Prostate gland (tissue), 2 donors: ENCODE measurements around the gene NMNAT1. TPM values are rescaled to one million over a fixed set of nuclear protein-coding genes. Genes with fewer than 3 reads are reported as not detected.

Experiments used
- DNase-seq: peaks from one replicate; pipeline ENCODE4 v3.0.0-alpha.2; 2019; ENCODE audit warnings: low spot score
- H3K27ac ChIP-seq, 2 donors: fragments of 200-600 bp; sonication (generic); 2 replicates each; pipeline ENCODE4 v1.5.1; 2017 to 2019
- H3K27me3 ChIP-seq: fragments of 200-600 bp; sonication (generic); replicated peaks from 2 replicates; pipeline ENCODE4 v1.5.1; 2019; ENCODE audit not compliant: insufficient read depth
- H3K36me3 ChIP-seq, 2 donors: fragments of 200-600 bp; sonication (generic); 1 replicate in 1 of 2; 2 replicates in 1 of 2; pipeline versions ENCODE4 v1.5.1 to v1.8.1; 2017 to 2019
- H3K4me1 ChIP-seq: fragments of 200-600 bp; sonication (generic); replicated peaks from 2 replicates; pipeline ENCODE4 v1.5.1; 2019
- H3K4me3 ChIP-seq, 2 donors: fragments of 200-600 bp; sonication (generic); 2 replicates each; pipeline ENCODE4 v1.5.1; 2017 to 2019
- H3K9me3 ChIP-seq: fragments of 200-600 bp; sonication (generic); 2 replicates; pipeline ENCODE4 v1.5.1; 2017
- POLR2A ChIP-seq: fragments of 450-650 bp; IDR thresholded peaks from one replicate; pipeline ENCODE4 v1.6.1; 2016; ENCODE audit warnings: antibody characterized with exemption, mild to moderate bottlenecking
- POLR2AphosphoS5 ChIP-seq: sonication (generic); formaldehyde crosslinking; IDR thresholded peaks from one replicate; pipeline ENCODE4 v1.6.1; 2017; ENCODE audit warnings: antibody characterized with exemption
- WGBS: methylation state at CpG from one replicate; pipeline ENCODE4 v1.1.5; 2018; 5-methylcytosine and 5-hydroxymethylcytosine counted together
- intact Hi-C: fragments of 100-400 bp; cut with DNase I; formaldehyde crosslinking; loops from one replicate; pipeline ENCODE4 v1.14.2; 2022
- total RNA-seq, 2 donors: library from RNA; depleted of rRNA; stranded (reverse); fragments of >200 nt; gene quantifications; one replicate each; pipeline ENCODE4 v1.1.0, GENCODE V29; 2016
- TF ChIP-seq, protein P1 (sequence below), 4 experiments: fragments of 200-600 bp in 2 of 4; fragments of 450-650 bp in 2 of 4; sonication (generic) in 2 of 4; IDR thresholded peaks; 1 replicate in 3 of 4; 2 replicates in 1 of 4; pipeline ENCODE4 v1.5.1; 2016 to 2019; ENCODE audit warnings: antibody characterized with exemption in 4 of 4, mild to moderate bottlenecking in 2 of 4, moderate library complexity in 2 of 4

NMNAT1 gene
- total RNA-seq, 2 donors from 2014 or later, result 7.2 to 8.7 TPM

DNA sequence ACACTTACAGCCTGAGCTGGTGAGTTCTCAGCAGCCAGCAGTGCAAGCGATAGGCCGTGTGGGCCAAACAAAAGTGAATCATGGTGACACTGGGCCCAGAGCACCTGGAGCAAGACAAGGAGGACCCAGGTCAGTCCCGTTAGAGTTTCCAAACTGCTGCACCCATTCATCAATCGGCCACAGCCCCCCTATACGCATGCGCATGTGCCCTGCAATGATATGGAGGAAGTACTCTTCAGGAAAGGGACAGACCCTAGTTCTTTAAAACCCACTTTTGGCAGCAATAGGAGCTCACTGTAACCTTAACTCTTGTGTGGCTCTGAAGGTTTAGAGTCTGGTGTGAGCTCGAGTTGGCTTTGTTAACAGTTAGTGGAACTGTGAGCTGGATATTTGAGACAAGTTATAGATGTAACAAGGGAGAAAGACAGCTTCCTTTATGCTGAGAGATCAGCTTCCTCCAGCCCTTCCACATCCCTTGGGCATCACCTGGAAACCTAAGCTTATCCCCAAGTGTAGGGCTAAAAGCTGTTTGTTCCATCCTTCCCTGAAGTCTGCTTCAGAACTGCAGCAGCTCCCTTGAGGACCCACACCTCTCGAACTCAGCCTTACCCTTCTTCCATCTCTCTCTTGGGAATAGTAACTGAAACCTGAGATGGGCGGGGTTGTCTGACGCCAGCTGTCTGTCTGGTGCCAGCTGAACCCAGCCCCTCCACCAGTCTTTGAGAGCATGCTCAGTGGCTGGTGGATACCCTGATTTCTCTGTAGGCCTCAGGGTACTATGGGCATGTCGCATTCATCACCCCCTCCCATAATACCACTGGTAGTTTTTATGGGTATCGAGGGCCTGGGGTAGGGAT lies 17.7 kb downstream of the NMNAT1 start:
- Histone ChIP-seq H3K27me3 (no peaks in the 10 kb centered on the region), H3K4me1 (no peaks in the 10 kb centered on the region), H3K9me3 (no peaks in the 10 kb centered on the region), H3K4me3 (no peak overlapping the region), H3K27ac (no peak overlapping the region), H3K36me3 (no peaks in the 10 kb centered on the region)
- TF ChIP-seq POLR2A, result no peak
- TF ChIP-seq POLR2AphosphoS5, result no peak
- TF ChIP-seq, protein P1, sequence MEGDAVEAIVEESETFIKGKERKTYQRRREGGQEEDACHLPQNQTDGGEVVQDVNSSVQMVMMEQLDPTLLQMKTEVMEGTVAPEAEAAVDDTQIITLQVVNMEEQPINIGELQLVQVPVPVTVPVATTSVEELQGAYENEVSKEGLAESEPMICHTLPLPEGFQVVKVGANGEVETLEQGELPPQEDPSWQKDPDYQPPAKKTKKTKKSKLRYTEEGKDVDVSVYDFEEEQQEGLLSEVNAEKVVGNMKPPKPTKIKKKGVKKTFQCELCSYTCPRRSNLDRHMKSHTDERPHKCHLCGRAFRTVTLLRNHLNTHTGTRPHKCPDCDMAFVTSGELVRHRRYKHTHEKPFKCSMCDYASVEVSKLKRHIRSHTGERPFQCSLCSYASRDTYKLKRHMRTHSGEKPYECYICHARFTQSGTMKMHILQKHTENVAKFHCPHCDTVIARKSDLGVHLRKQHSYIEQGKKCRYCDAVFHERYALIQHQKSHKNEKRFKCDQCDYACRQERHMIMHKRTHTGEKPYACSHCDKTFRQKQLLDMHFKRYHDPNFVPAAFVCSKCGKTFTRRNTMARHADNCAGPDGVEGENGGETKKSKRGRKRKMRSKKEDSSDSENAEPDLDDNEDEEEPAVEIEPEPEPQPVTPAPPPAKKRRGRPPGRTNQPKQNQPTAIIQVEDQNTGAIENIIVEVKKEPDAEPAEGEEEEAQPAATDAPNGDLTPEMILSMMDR (IDR thresholded peaks at IDR 0.05), result no peak
- DNase-seq, result no peak
- intact Hi-C loops, result no loop called here
- WGBS, result 67% methylated on average over 12 of the region's 12 CpGs

- WGBS, result 91% methylated on average over 5 of the region's 5 CpGs
- TF ChIP-seq POLR2A (no peak), POLR2AphosphoS5 (no peak)
- TF ChIP-seq, protein P1 (IDR thresholded peaks at IDR 0.05), result no peak
- Histone ChIP-seq H3K9me3 (no peaks in the 10 kb centered on the region), H3K4me3 (no peak overlapping the region), H3K4me1 (no peaks in the 10 kb centered on the region), H3K27ac (no peak overlapping the region), H3K27me3 (no peaks in the 10 kb centered on the region), H3K36me3 (no peaks in the 10 kb centered on the region)
- intact Hi-C loops, result no loop called here
- DNase-seq, result no peak
Measured at GRCh38 chr1:9984253-9984652, 41.0 kb downstream of the NMNAT1 start.

- 36% methylated on average over 6 of the region's 6 CpGs for WGBS
- Histone ChIP-seq H3K36me3 (no peaks in the 10 kb centered on the region), H3K27ac (no peak overlapping the region), H3K4me3 (no peak overlapping the region), H3K9me3 (no peaks in the 10 kb centered on the region), H3K27me3 (no peaks in the 10 kb centered on the region), H3K4me1 (no peaks in the 10 kb centered on the region)
- TF ChIP-seq POLR2A (no peak), POLR2AphosphoS5 (no peak)
- TF ChIP-seq, protein P1 (IDR thresholded peaks at IDR 0.05), result no peak
- intact Hi-C loops, result no loop called here
- no peak for DNase-seq
Measured at GRCh38 chr1:9985001-9985400, 41.7 kb downstream of the NMNAT1 start.

DNA sequence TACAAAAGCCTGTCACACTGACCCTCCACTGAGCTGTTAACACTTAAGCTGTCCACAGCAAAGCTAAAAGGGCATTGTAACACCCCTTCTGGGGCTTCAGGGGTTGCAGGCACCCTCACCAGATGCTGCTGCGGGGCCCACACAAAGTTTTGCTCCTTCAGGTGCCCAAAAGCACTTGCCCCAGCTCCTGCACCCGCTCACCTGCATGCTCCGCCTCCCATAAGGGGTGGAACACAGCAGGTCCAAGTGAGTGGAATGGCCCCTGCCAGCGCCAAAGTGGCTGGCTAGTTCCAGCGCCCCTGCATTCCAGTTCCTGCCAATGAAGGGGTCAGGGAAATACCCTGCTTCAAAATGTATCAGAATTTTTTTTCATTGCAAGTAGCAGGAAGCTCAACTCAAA lies 46.5 kb downstream of the NMNAT1 start:
- H3K9me3 ChIP-seq, result no peaks in the 10 kb centered on the region
- intact Hi-C loops, result no loop called here
- no peak overlapping the region for H3K4me3 ChIP-seq
- no peaks in the 10 kb centered on the region for H3K36me3 ChIP-seq
- no peak overlapping the region for H3K27ac ChIP-seq
- TF ChIP-seq POLR2A (no peak), POLR2AphosphoS5 (no peak)
- TF ChIP-seq, protein P1 (IDR thresholded peaks at IDR 0.05), result no peak
- WGBS, result 93% methylated on average over 5 of the region's 5 CpGs
- DNase-seq, result no peak
- H3K27me3 ChIP-seq, result no peaks in the 10 kb centered on the region
- H3K4me1 ChIP-seq, result no peaks in the 10 kb centered on the region

GRCh38 chr1:9990944-9991343 lies 47.7 kb downstream of the NMNAT1 start:
- Histone ChIP-seq H3K9me3 (no peaks in the 10 kb centered on the region), H3K27me3 (no peaks in the 10 kb centered on the region), H3K36me3 (no peaks in the 10 kb centered on the region), H3K4me3 (no peak overlapping the region), H3K4me1 (no peaks in the 10 kb centered on the region), H3K27ac (no peak overlapping the region)
- intact Hi-C loops, result no loop called here
- WGBS, result 53% methylated on average over 2 of the region's 2 CpGs
- TF ChIP-seq POLR2A (no peak), POLR2AphosphoS5 (no peak)
- TF ChIP-seq, protein P1 (IDR thresholded peaks at IDR 0.05), result no peak
- no peak for DNase-seq
